Measurements from ENCODE around the gene SH2D3C. TPM values are rescaled to one million over a fixed set of nuclear protein-coding genes. Genes with fewer than 3 reads are reported as not detected.

Gene SH2D3C
- total and polyA plus RNA-seq, 5 donors from 2014 or later: 17.7 to 39.3 (median 24.2) TPM

- H3K4me3 Mint-ChIP-seq: no peak overlapping the region
- peaks cover 54% of the 10 kb centered on the region for H3K36me3 ChIP-seq (ENCODE audit: control insufficient read depth, insufficient read depth, low read length)
- no peak overlapping the region for H3K4me3 ChIP-seq (ENCODE audit: low read depth, low read length)
- no peaks in the 10 kb centered on the region for H3K27me3 Mint-ChIP-seq
- H3K9me3 Mint-ChIP-seq: no peaks in the 10 kb centered on the region
- H3K4me1 Mint-ChIP-seq: peaks cover 0 to 24% (median 7%) of the 10 kb centered on the region in 4 donors
- ATAC-seq (ENCODE audit: low read depth in 2 of 2) (no peak), DNase-seq (no peak)
- no peak overlapping the region for H3K27ac ChIP-seq (ENCODE audit: insufficient read depth, low read length, poor library complexity, severe bottlenecking)
- no peaks in the 10 kb centered on the region for H3K9me3 ChIP-seq (ENCODE audit: control insufficient read depth in 2 of 2, low read length in 2 of 2)
- H3K36me3 Mint-ChIP-seq: peaks cover 11% of the 10 kb centered on the region
- peaks cover 2% of the 10 kb centered on the region for H3K4me1 ChIP-seq (ENCODE audit: control insufficient read depth, insufficient read depth, low read length, poor library complexity, severe bottlenecking)
- H3K27ac Mint-ChIP-seq: no peak overlapping the region
- H3K27me3 ChIP-seq (ENCODE audit: control insufficient read depth, insufficient read depth, low read length): no peaks in the 10 kb centered on the region
Observed at GRCh38 chr9:127756233-127756632, 22.2 kb downstream of the SH2D3C start.

- Histone ChIP-seq H3K9me3 (ENCODE audit: control insufficient read depth in 2 of 2, low read length in 2 of 2) (no peaks in the 10 kb centered on the region), H3K4me1 (ENCODE audit: control insufficient read depth, insufficient read depth, low read length, poor library complexity, severe bottlenecking) (peaks cover 2% of the 10 kb centered on the region), H3K4me3 (ENCODE audit: low read depth, low read length) (no peak overlapping the region), H3K36me3 (ENCODE audit: control insufficient read depth, insufficient read depth, low read length) (peaks cover 54% of the 10 kb centered on the region), H3K27me3 (ENCODE audit: control insufficient read depth, insufficient read depth, low read length) (no peaks in the 10 kb centered on the region), H3K27ac (ENCODE audit: insufficient read depth, low read length, poor library complexity, severe bottlenecking) (no peak overlapping the region)
- no peak for ATAC-seq (ENCODE audit: low read depth in 2 of 2)
- Mint-ChIP-seq H3K4me1 (peaks cover 5 to 24% (median 9%) of the 10 kb centered on the region in 4 donors), H3K36me3 (peaks cover 17% of the 10 kb centered on the region), H3K27me3 (no peaks in the 10 kb centered on the region), H3K27ac (no peak overlapping the region), H3K4me3 (no peak overlapping the region), H3K9me3 (no peaks in the 10 kb centered on the region)
- DNase-seq: no peak
Observed at GRCh38 chr9:127755061-127756060, 23.1 kb downstream of the SH2D3C start.

GRCh38 chr9:127754099-127755060, 24.1 kb downstream of the SH2D3C start:
- no peak overlapping the region for H3K27ac Mint-ChIP-seq
- no peak for ATAC-seq (ENCODE audit: low read depth in 2 of 2)
- no peaks in the 10 kb centered on the region for H3K27me3 Mint-ChIP-seq
- H3K4me1 Mint-ChIP-seq: peaks cover 5 to 24% (median 9%) of the 10 kb centered on the region in 4 donors
- H3K4me3 Mint-ChIP-seq: no peak overlapping the region
- H3K36me3 Mint-ChIP-seq: peaks cover 21% of the 10 kb centered on the region
- Histone ChIP-seq H3K4me1 (ENCODE audit: control insufficient read depth, insufficient read depth, low read length, poor library complexity, severe bottlenecking) (no peaks in the 10 kb centered on the region), H3K9me3 (ENCODE audit: control insufficient read depth in 2 of 2, low read length in 2 of 2) (no peaks in the 10 kb centered on the region), H3K36me3 (ENCODE audit: control insufficient read depth, insufficient read depth, low read length) (peaks cover 58% of the 10 kb centered on the region), H3K4me3 (ENCODE audit: low read depth, low read length) (no peak overlapping the region), H3K27ac (ENCODE audit: insufficient read depth, low read length, poor library complexity, severe bottlenecking) (no peak overlapping the region), H3K27me3 (ENCODE audit: control insufficient read depth, insufficient read depth, low read length) (no peaks in the 10 kb centered on the region)
- H3K9me3 Mint-ChIP-seq: no peaks in the 10 kb centered on the region
- DNase-seq: no peak

- Mint-ChIP-seq H3K36me3 (peaks cover 19% of the 10 kb centered on the region), H3K27ac (no peak overlapping the region), H3K9me3 (no peaks in the 10 kb centered on the region), H3K27me3 (no peaks in the 10 kb centered on the region), H3K4me1 (peaks cover 5 to 20% (median 9%) of the 10 kb centered on the region in 4 donors), H3K4me3 (no peak overlapping the region)
- Histone ChIP-seq H3K4me1 (ENCODE audit: control insufficient read depth, insufficient read depth, low read length, poor library complexity, severe bottlenecking) (no peaks in the 10 kb centered on the region), H3K27ac (ENCODE audit: insufficient read depth, low read length, poor library complexity, severe bottlenecking) (no peak overlapping the region), H3K9me3 (ENCODE audit: control insufficient read depth in 2 of 2, low read length in 2 of 2) (no peaks in the 10 kb centered on the region), H3K27me3 (ENCODE audit: control insufficient read depth, insufficient read depth, low read length) (no peaks in the 10 kb centered on the region), H3K36me3 (ENCODE audit: control insufficient read depth, insufficient read depth, low read length) (peaks cover 65% of the 10 kb centered on the region), H3K4me3 (ENCODE audit: low read depth, low read length) (no peak overlapping the region)
- DNase-seq: no peak
- no peak for ATAC-seq (ENCODE audit: low read depth in 2 of 2)
Observed at GRCh38 chr9:127753622-127754021, 24.8 kb downstream of the SH2D3C start.

- Histone ChIP-seq H3K9me3 (ENCODE audit: control insufficient read depth in 2 of 2, low read length in 2 of 2) (no peaks in the 10 kb centered on the region), H3K27ac (ENCODE audit: insufficient read depth, low read length, poor library complexity, severe bottlenecking) (peak overlapping the region; percentile 33), H3K4me1 (ENCODE audit: control insufficient read depth, insufficient read depth, low read length, poor library complexity, severe bottlenecking) (no peaks in the 10 kb centered on the region), H3K4me3 (ENCODE audit: low read depth, low read length) (no peak overlapping the region), H3K27me3 (ENCODE audit: control insufficient read depth, insufficient read depth, low read length) (no peaks in the 10 kb centered on the region), H3K36me3 (ENCODE audit: control insufficient read depth, insufficient read depth, low read length) (peaks cover 66% of the 10 kb centered on the region)
- no peaks in the 10 kb centered on the region for H3K9me3 Mint-ChIP-seq
- no peak for ATAC-seq (ENCODE audit: low read depth in 2 of 2)
- H3K27ac Mint-ChIP-seq: peak overlapping the region; percentile 59 to 65 (median 60)
- H3K27me3 Mint-ChIP-seq: no peaks in the 10 kb centered on the region
- H3K4me3 Mint-ChIP-seq: no peak overlapping the region
- H3K4me1 Mint-ChIP-seq: peaks cover 5 to 19% (median 8%) of the 10 kb centered on the region in 4 donors
- H3K36me3 Mint-ChIP-seq: peaks cover 16% of the 10 kb centered on the region
- DNase-seq: no peak
Observed at GRCh38 chr9:127753148-127753547, 25.3 kb downstream of the SH2D3C start.

GRCh38 chr9:127751269-127752054, 27.0 kb downstream of the SH2D3C start:
- Histone ChIP-seq H3K36me3 (ENCODE audit: control insufficient read depth, insufficient read depth, low read length) (peaks cover 77% of the 10 kb centered on the region), H3K4me1 (ENCODE audit: control insufficient read depth, insufficient read depth, low read length, poor library complexity, severe bottlenecking) (no peaks in the 10 kb centered on the region), H3K27me3 (ENCODE audit: control insufficient read depth, insufficient read depth, low read length) (no peaks in the 10 kb centered on the region), H3K27ac (ENCODE audit: insufficient read depth, low read length, poor library complexity, severe bottlenecking) (no peak overlapping the region), H3K4me3 (ENCODE audit: low read depth, low read length) (no peak overlapping the region), H3K9me3 (ENCODE audit: control insufficient read depth in 2 of 2, low read length in 2 of 2) (no peaks in the 10 kb centered on the region)
- Mint-ChIP-seq H3K27me3 (no peaks in the 10 kb centered on the region), H3K36me3 (peaks cover 16% of the 10 kb centered on the region), H3K9me3 (no peaks in the 10 kb centered on the region), H3K4me1 (peaks cover 5 to 23% (median 9%) of the 10 kb centered on the region in 4 donors), H3K27ac (no peak overlapping the region), H3K4me3 (no peak overlapping the region)
- DNase-seq (no peak), ATAC-seq (ENCODE audit: low read depth in 2 of 2) (no peak)

All from CD4-positive, CD25-positive, alpha-beta regulatory T cell (primary cell).